NCI-H1436 (cell line): ENCODE measurements around the gene ITM2B.
"Not testable (repeated sequence)": the region's sequence is repeated elsewhere in the genome, so short reads cannot be mapped to it uniquely, and the experiment has no call there.

Experiments used
- DNase-seq: peaks from one replicate; lab custom pipeline; 2025; lab: John Stamatoyannopoulos, UW

ITM2B gene

DNA sequence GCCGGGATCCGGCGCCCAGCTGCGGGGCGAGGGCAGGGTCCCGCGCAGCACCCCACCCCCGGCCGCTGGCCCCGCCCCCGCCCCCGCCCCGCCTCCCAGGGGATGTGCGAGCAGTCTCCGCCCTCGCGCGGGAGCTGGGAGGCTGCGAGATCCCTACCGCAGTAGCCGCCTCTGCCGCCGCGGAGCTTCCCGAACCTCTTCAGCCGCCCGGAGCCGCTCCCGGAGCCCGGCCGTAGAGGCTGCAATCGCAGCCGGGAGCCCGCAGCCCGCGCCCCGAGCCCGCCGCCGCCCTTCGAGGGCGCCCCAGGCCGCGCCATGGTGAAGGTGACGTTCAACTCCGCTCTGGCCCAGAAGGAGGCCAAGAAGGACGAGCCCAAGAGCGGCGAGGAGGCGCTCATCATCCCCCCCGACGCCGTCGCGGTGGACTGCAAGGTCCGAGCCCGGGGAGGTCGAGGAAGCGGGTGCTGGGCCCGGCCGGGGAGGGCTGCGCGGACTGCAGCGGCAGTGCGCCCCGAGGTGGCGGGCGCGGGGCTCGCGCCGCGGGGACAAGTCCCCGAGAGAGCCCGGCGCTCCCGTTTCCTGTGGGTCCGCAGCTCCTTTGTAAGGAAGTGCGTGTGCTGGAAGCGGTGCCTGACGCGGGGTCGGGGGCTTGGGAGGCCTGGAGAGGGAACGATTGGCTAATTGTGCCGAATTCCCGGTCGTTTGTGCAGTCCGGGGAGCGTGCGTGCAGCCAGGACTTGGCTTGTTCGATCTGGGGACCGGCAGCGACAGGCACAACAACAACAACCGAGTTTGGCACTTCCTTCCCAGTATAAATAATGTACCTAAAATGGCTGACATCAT lies at the start of gene ITM2B:
TSS of gene ITM2B (plus strand) at position 161 of the 843 bp plus-strand sequence. CDS start at position 316, 155 bp downstream.
- peak; percentile 21 for DNase-seq

DNA sequence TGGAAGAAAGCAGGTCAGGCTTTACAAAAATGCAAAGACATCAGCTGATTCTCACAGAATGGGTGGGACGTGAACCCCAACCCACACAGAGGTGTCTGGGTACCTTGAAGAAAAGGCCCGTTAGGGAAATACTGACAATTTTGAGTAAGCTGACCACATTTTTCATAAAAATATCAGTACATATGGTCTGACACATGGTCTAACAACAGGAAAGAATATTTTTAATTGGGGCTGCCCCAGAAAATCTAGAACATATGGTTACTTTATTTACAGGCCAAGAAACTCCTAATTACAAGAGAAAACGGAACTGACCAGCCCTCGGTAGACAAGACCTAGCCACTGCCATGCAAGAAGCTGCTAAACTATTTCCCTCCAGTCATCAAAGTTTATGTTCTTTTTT lies 48.7 kb upstream of the ITM2B start:
- DNase-seq, result no peak

DNA sequence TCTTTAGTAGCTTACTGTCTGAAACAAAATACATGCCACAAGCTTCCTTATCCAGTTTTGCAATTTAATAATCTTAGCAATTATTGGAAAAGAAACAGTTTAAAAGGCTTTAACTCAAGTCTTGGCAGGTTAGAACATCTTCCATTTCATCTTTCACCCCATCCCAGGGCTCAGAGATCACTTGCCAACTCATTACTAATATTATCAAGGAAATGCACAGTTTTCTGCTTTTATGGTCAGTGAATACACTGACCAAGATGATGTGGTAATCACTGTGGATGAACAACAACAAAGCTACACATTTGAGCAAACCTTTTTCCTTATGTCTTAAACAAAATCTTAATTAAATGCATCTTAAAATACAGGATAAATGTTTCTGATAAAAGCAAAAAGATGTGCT lies 48.0 kb upstream of the ITM2B start:
- no peak for DNase-seq

DNA sequence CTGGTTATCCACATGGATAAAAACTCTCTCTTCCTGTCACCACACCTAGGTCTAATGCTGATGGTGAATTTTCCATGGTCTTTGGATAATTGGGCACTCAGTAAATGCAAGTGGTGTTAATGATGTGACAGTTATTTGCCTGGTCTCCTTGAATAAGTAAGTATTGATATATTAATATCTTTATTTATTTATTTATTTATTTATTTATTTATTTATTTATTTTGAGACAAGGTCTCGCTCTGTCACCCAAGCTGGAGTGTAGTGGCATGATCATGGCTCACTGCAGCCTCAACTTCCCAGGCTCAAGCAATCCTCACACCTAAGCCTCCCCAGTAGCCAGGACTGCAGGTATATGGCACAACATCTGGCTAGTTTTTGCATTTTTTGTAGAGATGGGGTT lies 46.3 kb upstream of the ITM2B start:
- DNase-seq, result no peak

DNA sequence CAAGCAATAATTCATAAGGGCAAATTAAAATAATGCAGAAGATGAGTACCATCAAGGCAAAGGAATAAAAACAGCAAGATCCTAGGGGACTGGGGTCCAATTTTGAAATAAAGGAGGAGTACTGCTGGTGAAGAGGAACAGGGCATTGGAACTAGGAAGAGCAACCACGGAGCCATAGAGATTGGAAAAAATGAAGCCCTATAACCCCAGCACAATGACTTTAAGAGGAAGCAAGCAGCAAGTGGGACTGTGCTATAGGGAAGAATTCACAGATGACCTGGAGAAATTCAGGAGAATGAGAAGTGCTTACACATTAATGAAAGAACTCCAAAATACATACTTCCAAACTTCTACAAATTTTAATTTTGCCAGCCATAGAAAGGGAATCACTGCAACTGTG lies 44.9 kb upstream of the ITM2B start:
- DNase-seq, result no peak

DNA sequence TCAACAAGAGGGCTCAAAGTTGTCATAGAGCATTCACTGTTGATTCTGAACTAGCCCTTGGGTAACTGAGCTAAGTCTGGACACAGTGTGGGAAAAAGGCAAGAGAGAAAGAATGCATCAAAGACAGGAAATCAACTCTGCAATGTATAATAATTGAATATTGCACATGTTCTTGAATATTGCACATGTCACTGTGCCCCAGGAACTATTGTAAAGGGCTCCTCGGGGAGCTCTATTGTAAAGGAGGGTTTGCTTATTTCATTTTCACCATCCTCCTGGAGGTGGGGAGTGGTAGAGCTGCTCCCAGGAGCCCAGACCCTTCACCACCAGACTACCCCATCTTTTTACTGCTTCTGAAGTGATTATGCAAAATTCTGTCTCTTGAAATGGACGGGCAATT lies 44.4 kb upstream of the ITM2B start:
- no peak for DNase-seq

DNA sequence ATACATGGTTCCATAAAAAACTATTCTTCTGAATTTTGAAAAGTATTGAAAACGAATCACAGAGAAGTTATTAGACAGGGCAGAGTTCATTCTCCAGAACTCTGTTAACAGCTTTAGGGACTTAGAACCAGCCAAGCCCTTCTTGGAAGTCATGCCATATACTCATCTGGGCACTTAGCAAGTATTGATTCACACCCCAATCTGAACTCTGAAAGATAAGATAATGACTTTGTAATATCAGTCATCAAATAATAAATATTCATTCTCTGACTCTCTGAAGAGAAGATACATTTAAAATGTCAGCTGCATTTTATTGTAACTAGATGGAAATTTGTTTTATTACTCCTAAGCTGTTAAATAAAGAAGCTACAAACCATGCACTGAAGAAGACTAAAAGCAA lies 43.8 kb upstream of the ITM2B start:
- DNase-seq, result no peak

DNA sequence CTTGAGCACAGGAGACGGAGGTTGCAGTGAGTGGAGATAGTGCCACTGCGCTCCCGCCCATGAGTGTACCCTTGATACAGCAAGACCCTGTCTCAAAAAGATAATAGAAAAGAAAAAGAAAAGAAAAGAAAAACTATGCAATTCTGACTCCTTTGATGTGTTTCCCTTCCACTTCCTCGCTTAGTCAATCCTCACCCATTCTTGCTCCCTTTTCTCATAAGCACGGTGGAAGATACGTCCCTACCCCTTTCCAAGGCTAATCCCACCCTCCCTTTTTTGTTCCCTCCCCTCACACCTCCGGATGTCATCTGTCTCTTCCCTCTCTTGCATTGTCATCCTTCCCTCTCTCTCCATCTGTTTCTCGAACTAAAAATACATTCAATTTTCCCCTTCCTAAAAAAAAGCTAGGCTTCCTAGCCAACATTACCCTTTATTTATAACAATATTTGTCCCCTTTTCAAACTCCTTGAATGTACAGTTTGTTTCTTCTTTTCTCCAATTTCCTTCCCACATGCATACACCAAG lies 40.5 kb upstream of the ITM2B start:
- DNase-seq, result no peak

DNA sequence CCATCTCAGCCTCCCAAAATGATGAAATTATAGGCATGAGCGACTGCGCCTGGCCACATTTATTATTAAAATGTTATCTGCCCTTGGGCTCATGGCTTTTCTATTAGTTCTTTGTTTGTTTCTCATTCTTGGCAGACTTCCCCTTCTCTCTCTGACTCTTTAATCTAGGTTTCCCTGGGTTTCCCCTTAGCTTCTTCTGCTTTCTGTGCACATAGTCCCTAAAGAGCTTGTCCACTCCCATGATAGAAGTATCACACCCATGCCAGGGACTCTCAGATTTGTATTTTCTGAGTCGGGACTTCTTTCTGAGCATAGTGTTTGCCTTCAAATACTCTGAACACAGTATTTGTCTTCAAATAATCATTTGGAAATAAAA lies 38.6 kb upstream of the ITM2B start:
- DNase-seq, result no peak

DNA sequence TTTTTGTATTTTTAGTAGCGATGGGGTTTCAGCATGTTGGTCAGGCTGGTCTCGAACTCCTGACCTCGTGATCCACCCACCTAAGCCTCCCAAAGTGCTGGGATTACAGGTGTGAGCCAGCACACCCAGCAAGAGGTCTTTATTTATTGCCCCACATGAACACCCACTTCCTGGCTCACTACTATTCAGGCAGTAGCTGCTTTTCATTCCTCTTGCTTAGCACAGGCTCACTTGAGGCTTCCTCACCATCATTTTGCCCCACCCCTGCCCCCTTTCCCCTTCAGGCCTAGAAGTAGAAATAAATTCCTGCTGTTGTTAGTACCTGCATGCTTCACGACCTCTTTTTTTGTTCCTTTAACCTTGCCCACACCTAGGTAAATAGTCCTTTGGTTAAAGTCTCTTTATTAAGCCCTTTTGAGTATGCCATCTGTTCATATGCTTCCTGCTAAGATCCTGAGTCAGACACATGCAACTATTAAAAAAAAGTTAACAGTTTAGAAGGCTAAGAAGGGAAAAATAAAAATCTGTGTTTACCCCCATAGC lies 33.5 kb upstream of the ITM2B start:
- no peak for DNase-seq

DNA sequence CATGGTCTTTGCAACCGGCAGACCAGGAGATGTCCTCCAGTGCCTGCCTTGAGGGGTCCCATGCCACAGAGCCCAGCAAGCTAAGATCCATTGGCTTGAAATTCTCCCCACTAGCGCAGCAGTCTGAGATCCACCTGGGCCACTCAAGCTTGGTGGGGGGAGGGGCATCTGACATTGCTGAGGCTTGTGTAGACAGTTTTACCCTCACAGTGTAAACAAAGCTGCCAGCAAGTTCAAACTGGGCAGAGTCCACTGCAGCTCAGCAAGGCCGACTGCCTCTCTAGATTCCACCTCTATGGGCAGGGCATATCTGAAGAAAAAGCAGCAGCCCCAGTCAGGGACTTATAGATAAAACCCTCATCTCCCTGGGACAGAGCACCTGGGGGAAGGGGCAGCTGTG lies 32.0 kb upstream of the ITM2B start:
- no peak for DNase-seq

DNA sequence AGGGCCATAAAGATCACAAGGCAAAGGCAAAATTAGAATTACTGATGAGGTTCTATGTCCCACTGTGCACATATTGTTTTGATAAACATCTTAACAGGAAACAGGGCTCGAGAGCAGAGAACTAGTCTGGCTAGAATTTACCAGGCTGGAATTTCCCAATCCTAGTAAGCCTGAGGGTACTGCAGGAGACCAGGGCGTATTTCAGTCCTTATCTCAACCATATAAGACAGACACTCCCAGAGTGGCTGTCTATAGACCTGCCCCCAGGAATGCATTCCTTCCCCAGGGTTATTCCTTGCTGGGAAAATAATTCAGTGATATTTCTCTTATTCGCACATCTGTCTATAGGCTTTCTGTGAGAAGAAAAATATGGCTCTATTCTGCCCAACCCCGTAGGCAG lies 25.8 kb upstream of the ITM2B start:
- not testable (repeated sequence) for DNase-seq

DNA sequence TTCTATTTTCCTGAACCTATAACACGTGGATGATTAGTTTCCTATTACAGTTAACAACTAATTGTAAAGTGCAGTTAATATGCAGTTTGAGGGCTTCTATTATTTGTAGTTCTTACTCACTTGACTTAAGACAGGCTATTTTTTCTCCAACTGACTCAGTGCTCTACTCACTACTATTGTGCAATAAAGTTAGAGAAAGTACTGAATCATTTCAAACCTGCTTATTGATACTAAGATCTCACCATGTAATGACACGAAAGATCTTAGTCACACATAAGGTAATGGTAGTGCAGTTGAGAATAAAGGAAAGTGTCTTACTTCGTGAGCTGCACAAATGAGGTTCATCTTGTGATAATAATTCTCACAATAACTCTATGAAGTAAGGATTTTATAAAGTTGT lies 22.8 kb upstream of the ITM2B start:
- no peak for DNase-seq

DNA sequence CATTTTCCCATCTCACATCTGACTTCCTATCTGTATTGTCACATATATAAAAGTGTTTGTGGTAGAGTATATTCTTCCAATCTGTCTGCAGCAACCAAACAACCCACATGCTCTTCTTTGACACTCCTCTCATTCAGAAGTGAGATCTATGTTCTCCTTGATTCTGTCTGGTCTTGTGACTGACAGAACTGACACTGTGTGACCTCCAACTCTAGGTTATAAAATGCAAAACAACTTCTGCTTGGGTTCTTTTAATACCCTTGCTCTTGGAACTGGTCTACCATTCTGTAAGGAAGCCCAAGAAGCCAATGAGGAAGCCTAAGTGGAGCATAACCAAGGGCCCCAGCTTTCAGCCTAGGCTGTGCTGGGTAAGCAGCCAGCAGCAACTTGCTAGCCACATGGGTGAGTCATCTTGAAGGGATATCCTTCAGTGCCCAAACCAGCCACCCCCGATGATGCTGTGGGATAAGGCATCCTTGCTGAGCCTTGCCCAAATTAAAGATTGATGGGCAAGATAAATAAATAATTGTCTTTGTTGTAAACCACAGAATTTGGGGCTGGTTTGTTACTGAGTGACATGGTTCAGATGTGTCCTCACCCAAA lies 18.4 kb upstream of the ITM2B start:
- no peak for DNase-seq

DNA sequence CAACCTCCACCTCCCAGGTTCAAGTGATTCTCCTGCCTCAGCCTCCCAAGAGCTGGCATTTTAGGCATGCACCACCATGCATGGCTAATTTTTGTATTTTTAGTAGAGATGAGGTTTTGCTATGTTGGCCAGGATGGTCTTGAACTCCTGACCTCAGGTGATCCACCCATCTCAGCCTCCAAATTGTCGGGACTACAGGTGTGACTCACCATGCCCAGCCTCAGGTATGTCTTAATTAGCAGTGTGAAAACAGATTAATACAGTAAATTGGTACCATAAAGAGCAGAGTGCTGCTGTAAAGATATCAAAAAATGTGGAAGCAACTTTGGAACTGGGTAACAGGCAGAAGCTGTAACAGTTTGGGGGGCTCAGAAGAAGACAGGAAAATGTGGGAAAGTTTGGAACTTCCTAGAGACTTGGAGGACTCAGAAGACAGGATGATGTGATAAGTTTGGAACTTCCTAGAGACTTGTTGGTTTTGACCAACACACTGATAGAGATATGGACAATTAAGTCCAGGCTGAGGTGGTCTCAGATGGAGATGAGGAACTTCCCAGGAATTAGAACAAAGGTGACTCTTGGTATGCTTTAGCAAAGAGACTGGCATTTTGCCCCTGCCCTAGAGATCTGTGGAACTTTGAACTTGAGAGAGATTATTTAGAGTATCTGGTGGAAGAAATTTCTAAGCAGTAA lies 17.3 kb upstream of the ITM2B start:
- DNase-seq, result not testable (repeated sequence)

DNA sequence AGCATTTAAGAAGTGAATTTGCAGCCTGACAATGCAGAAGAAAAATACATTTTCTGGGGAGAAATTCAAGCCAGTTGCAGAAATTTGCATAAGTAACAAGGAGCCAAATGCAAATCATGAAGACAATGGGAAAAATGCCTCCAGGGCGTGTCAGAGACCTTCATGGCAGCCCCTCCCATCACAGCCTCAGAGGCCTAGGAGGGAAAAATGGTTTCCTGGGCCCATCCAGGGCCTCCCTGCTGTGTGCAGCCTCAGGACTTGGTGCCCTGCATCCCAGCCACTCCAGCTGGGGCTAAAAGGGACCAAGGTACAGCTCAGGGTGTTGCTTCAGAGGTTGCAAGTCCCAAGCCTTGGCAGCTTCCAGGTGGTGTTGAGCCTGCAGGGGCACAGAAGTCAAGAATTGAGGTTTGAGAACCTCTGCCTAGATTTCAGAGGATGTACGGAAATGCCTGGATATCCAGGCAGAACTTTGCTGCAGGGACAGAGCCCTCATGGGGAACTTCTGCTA lies 16.7 kb upstream of the ITM2B start:
- DNase-seq, result no peak

DNA sequence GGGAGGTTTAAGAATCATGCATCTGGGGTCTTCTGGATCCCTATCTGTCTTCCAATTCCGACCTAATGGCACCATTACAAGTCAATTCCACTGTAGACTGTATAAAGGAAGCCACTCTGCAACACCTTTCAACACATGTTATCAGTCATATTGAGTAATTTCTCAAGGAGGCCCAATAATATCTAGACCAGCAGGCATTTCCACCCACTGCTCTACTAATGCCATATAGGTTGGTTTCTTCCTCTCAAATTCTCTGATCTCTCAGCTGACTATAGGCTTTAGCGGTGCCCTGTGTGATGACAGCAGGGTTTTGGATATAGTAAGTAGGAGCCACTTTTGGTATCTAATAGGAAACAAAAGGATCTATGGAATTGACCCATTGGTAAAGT lies 12.4 kb upstream of the ITM2B start:
- DNase-seq, result no peak

DNA sequence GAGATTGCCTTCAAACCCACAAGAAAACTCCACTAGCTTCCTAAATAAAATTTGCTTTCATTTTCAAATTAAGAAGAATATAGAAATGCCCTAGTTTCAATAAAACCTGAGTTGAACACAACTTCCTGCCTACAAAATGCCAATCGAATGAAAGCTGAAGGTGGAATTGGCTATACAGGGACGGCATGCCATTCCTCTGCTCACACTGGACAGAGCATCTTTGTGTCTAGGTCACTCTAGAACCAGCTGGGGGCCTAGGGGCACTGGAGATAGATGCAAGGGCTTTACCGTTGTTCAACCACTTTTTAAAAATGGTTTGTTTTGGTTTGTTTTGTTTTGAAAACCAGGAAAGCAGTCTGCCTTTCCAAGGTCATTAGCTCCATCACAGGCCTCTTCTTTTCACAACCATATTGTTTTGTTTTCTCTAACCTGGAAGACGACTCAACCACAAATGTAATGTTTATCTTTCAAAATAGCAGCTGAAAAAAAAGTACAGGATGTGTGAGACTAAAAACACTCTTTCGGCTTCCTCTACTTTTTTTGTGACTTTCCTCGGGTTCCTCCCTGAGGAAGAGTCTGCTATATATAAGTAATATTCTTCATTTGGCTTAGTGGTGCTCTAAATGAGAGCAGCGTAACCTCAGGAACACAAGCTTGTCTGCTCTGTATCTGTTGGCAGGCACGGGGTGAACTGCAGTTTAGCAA lies 11.9 kb upstream of the ITM2B start:
- no peak for DNase-seq

DNA sequence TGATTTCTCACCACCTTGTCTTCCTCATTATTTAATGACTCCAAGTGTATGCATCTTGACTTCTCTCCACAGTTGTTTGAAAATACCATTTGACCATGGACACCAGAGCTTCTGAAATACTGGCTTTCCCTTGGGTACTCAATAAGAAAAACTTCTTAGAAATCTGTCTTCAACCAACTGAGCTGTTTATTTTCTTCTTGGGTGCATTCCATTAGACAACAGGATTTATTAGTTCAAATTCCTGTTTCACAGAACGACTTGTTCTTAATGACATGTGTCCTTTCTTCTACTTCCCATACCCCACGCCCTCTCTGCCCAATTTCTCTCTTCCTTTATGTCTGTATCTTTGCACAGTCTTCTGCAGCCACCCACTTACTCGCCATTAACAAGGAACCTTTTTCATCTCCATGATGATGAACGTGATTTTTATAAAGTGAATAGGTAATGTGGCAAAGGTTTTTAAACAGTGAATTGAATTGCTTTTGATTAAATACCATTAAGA lies 11.3 kb upstream of the ITM2B start:
- no peak for DNase-seq

DNA sequence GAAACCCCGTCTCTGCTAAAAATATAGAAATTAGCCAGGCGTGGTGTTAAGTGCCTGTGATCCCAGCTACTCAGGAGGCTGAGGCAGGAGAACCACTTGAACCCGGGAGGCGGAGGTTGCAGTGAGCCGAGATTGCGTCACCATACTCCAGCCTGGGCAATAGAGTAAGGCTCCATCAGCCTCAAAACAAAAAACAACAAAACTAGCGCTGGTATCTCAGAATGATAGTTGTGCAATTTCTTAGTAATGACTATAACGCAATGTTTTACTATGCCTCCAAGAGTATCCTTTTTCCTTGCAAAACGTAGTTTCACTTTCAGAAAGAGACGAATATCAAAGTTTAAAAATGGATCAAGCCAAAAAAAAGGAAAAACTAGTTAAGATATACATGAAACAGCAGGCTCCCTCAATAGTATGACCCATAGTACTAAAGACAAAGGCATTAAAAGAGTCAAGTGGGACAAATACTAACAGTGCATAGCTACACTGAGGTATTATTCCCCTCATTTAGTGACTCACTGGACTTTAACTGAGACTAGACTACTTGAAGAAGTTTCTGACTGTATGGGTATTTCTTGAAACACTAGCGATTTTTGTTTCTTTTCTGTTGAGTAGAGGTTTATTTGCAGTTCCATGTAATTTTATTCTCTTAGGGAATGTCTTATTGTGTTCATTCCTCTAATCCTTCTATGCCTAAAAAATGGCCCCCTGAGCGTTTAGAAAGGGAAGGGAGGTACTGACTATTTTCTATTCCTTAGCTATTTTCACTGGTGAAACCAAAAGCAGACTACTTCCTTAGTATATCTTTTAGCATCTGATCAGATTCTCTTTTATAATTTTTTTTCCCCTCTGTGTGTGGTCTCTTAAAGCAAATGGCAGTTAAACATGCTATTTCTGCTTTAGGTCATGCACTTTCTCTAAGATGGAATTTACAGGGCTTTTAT lies 10.4 kb upstream of the ITM2B start:
- no peak for DNase-seq

DNA sequence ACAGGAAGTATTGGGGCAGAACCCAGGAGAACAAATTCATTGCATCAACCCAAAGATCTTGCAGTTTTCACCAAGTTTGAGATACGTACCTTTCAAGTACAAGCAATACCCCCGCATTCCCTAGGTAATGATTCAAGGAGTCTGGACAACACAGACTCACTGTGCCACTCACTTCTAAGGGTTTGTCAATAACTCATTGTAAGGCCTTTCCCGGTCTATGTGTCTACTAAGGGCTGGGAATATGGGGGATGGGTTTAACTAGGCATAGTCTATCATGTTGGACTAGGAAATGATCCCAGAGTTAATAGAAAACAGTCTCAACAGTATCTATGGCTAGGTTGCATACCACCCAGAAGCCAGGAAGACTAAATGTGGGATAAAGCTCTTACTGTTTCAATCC lies 8.3 kb upstream of the ITM2B start:
- DNase-seq, result no peak
